H9 (cell line): ENCODE results near the gene MUC2. TPM values are rescaled to one million over a fixed set of nuclear protein-coding genes. Genes with fewer than 3 reads are reported as not detected.

Experiments
- DNase-seq: peaks from one replicate; pipeline ENCODE4 v3.0.0-alpha.2; 2017
- H2AFZ ChIP-seq: one replicate; pipeline ENCODE4 v1.6.1; 2013; ENCODE audit warnings: mild to moderate bottlenecking, low read length, control low read depth, moderate library complexity
- H2AK5ac ChIP-seq: 2 replicates; pipeline ENCODE4 v1.6.1; 2013; ENCODE audit warnings: low read length, control low read depth, mixed read lengths; ENCODE audit not compliant: insufficient read length
- H2BK120ac ChIP-seq: one replicate; pipeline ENCODE4 v1.6.1; 2013; ENCODE audit warnings: low read depth, mild to moderate bottlenecking, low read length, control low read depth, inconsistent platforms; ENCODE audit not compliant: poor library complexity, severe bottlenecking
- H2BK12ac ChIP-seq: 2 replicates; pipeline ENCODE4 v1.6.1; 2013; ENCODE audit warnings: low read length, control low read depth, mixed read lengths, low read depth; ENCODE audit not compliant: insufficient read length
- H2BK15ac ChIP-seq: 2 replicates; pipeline ENCODE4 v1.6.1; 2013; ENCODE audit warnings: low read depth, low read length, control low read depth
- H2BK20ac ChIP-seq: one replicate; pipeline ENCODE4 v1.6.1; 2013; ENCODE audit warnings: low read depth, mild to moderate bottlenecking, low read length, control low read depth, inconsistent platforms; ENCODE audit not compliant: poor library complexity, severe bottlenecking
- H2BK5ac ChIP-seq: 2 replicates; pipeline ENCODE4 v1.6.1; 2013; ENCODE audit warnings: low read length, control low read depth, mixed read lengths; ENCODE audit not compliant: insufficient read length
- H3K14ac ChIP-seq: 2 replicates; pipeline ENCODE4 v1.6.1; 2013; ENCODE audit warnings: low read length, control low read depth; ENCODE audit not compliant: insufficient read depth
- H3K18ac ChIP-seq: 2 replicates; pipeline ENCODE4 v1.6.1; 2013; ENCODE audit warnings: low read depth, mild to moderate bottlenecking, mixed read lengths, low read length, control low read depth; ENCODE audit not compliant: insufficient read length
- H3K23ac ChIP-seq: 2 replicates; pipeline ENCODE4 v1.6.1; 2013; ENCODE audit warnings: low read length, control low read depth, mixed read lengths, low read depth; ENCODE audit not compliant: insufficient read length
- H3K23me2 ChIP-seq: 2 replicates; pipeline ENCODE4 v1.6.1; 2013; ENCODE audit warnings: low read depth, mild to moderate bottlenecking, mixed read lengths, low read length, control low read depth; ENCODE audit not compliant: insufficient read length, poor library complexity, severe bottlenecking
- H3K27ac ChIP-seq: 2 replicates; pipeline ENCODE4 v1.5.1; 2013; ENCODE audit warnings: low read length, control low read depth, mixed read lengths, low read depth; ENCODE audit not compliant: insufficient read length
- H3K27me3 ChIP-seq: 2 replicates; pipeline ENCODE4 v1.6.1; 2013; ENCODE audit warnings: low read length, control low read depth, inconsistent platforms; ENCODE audit not compliant: insufficient read depth
- H3K4ac ChIP-seq: 2 replicates; pipeline ENCODE4 v1.6.1; 2013; ENCODE audit warnings: low read depth, mild to moderate bottlenecking, control low read depth, inconsistent platforms, low read length, moderate library complexity
- H3K4me1 ChIP-seq: 2 replicates; pipeline ENCODE4 v1.6.1; 2013; ENCODE audit warnings: low read length, control low read depth, inconsistent platforms; ENCODE audit not compliant: insufficient read depth
- H3K4me2 ChIP-seq: 2 replicates; pipeline ENCODE4 v1.6.1; 2013; ENCODE audit warnings: low read length, control low read depth, mixed read lengths; ENCODE audit not compliant: insufficient read length, insufficient read depth
- H3K56ac ChIP-seq: 2 replicates; pipeline ENCODE4 v1.6.1; 2013; ENCODE audit warnings: low read depth, mild to moderate bottlenecking, mixed read lengths, low read length, control low read depth; ENCODE audit not compliant: insufficient read length
- H3K79me1 ChIP-seq: 2 replicates; pipeline ENCODE4 v1.6.1; 2013; ENCODE audit warnings: low read depth, mild to moderate bottlenecking, moderate library complexity, low read length, control low read depth, inconsistent platforms; ENCODE audit not compliant: insufficient read depth, poor library complexity, severe bottlenecking
- H3K79me2 ChIP-seq: 2 replicates; pipeline ENCODE4 v1.6.1; 2013; ENCODE audit warnings: low read length, control low read depth, inconsistent platforms; ENCODE audit not compliant: insufficient read depth
- H3K9ac ChIP-seq: 2 replicates; pipeline ENCODE4 v1.6.1; 2013; ENCODE audit warnings: low read length, control low read depth, mixed read lengths; ENCODE audit not compliant: insufficient read length; ENCODE audit errors: extremely low read depth
- H3K9me3 ChIP-seq: one replicate; pipeline ENCODE4 v1.6.1; 2013; ENCODE audit warnings: low read depth, low read length, inconsistent platforms; ENCODE audit not compliant: control insufficient read depth
- H3T11ph ChIP-seq: one replicate; pipeline ENCODE4 v1.6.1; 2013; ENCODE audit warnings: mild to moderate bottlenecking, low read length, control low read depth, inconsistent platforms
- H4K20me1 ChIP-seq: one replicate; pipeline ENCODE4 v1.6.1; 2013; ENCODE audit not compliant: control insufficient read depth, insufficient read length, insufficient read depth
- H4K5ac ChIP-seq: 2 replicates; pipeline ENCODE4 v1.6.1; 2013; ENCODE audit warnings: low read depth, mild to moderate bottlenecking, mixed read lengths, low read length, control low read depth; ENCODE audit not compliant: insufficient read length
- H4K8ac ChIP-seq: replicated peaks from 2 replicates; pipeline ENCODE4 v1.6.1; 2013; ENCODE audit warnings: low read length, control low read depth, mixed read lengths, low read depth; ENCODE audit not compliant: insufficient read length
- H4K91ac ChIP-seq: 2 replicates; pipeline ENCODE4 v1.6.1; 2013; ENCODE audit warnings: low read depth, mild to moderate bottlenecking, moderate library complexity, mixed read lengths, low read length, control low read depth; ENCODE audit not compliant: insufficient read length
- H3K27ac Mint-ChIP-seq, 3 experiments: 2 replicates in 2 of 3; 3 replicates in 1 of 3; pipeline ENCODE4 v1.8.0; 2020 to 2021; ENCODE audit warnings: mixed read lengths in 3 of 3, mild to moderate bottlenecking in 1 of 3, moderate library complexity in 1 of 3
- H3K27me3 Mint-ChIP-seq: 2 replicates; pipeline ENCODE4 v1.8.0; 2021; ENCODE audit warnings: low read depth, mild to moderate bottlenecking, moderate library complexity, mixed read lengths
- H3K36me3 Mint-ChIP-seq, 3 experiments: 2 replicates in 2 of 3; 3 replicates in 1 of 3; pipeline ENCODE4 v1.8.0; 2020 to 2021; ENCODE audit warnings: low read depth in 3 of 3, mixed read lengths in 3 of 3; ENCODE audit not compliant: insufficient read depth in 1 of 3
- H3K4me1 Mint-ChIP-seq, 2 experiments: 2 replicates each; pipeline ENCODE4 v1.8.0; 2020; ENCODE audit warnings: mixed read lengths in 2 of 2
- H3K4me3 Mint-ChIP-seq, 2 experiments: 2 replicates in 1 of 2; 3 replicates in 1 of 2; pipeline ENCODE4 v1.8.0; 2020 to 2021; ENCODE audit warnings: mild to moderate bottlenecking in 2 of 2, mixed read lengths in 2 of 2, moderate library complexity in 1 of 2
- H3K9me3 Mint-ChIP-seq, 2 experiments: 2 replicates in 1 of 2; 3 replicates in 1 of 2; pipeline ENCODE4 v1.8.0; 2020; ENCODE audit warnings: mild to moderate bottlenecking in 2 of 2, mixed read lengths in 2 of 2, moderate library complexity in 1 of 2
- WGBS: extraction: QIAGEN DNeasy Blood & Tissue Kit; methylation state at CpG from one replicate; pipeline ENCODE4 v1.1.7; 2013; ENCODE audit warnings: missing lambda C conversion rate, low lambda C conversion rate, mixed read lengths; ENCODE audit not compliant: insufficient read length; ENCODE audit errors: extremely low coverage; 5-methylcytosine and 5-hydroxymethylcytosine counted together
- total RNA-seq: library from RNA; stranded (reverse); gene quantifications from 2 replicates; pipeline ENCODE4 v1.2.1, GENCODE V29; 2021
- TF ChIP-seq, protein P1 (sequence below): fragments of 200-600 bp; sonication (generic); conservative IDR thresholded peaks from 3 replicates; pipeline ENCODE4 v1.8.0; 2021; ENCODE audit warnings: antibody characterized with exemption, mild to moderate bottlenecking

The MUC2 gene
- total RNA-seq, 1 experiment from 2014 or later, result not detected

DNA sequence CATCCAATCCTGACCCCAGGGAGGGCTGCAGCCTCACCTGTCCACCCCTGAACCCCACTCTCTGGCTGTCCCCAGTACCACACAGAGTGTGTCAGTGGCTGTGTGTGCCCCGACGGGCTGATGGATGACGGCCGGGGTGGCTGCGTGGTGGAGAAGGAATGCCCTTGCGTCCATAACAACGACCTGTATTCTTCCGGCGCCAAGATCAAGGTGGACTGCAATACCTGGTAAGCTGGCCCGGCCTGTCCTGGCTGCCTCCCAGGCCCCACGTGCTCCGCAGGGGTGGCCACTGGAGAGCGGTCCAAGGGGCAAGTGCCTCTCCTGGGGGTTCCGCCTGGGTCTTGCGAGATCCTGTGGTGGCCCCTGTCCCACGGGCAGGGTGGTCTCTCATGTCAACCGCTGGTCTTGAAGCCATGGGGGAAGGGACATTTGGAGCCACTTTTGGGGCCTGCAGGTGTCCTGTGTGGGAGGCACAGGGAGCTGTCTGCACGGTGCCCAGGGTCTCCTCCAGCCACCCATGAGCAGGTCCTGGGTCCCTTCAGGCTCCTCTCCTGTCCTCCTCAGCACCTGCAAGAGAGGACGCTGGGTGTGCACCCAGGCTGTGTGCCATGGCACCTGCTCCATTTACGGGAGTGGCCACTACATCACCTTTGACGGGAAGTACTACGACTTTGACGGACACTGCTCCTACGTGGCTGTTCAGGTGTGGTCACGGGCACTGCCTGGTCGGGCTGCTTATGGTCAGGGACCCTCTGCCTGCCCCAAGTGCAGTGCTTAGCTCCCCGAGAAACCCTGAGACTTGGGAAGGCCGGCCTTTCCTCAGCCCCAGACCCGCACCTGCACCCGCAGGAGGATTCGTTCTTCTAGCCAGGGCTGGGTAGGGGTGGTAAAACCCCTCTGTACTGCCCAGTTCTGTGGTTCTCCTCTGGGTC, 11.8 kb downstream of the MUC2 start:
- no peak overlapping the region for H2AFZ ChIP-seq
- peaks cover 0 to 7% of the 10 kb centered on the region in 2 experiments; a peak in 3 of 5 replicates for H3K9me3 Mint-ChIP-seq
- H3K79me1 ChIP-seq, result no peaks in the 10 kb centered on the region
- no peak overlapping the region for H2BK20ac ChIP-seq
- no peaks in the 10 kb centered on the region for H3K23me2 ChIP-seq
- H4K91ac ChIP-seq, result no peak overlapping the region
- peaks cover 4% of the 10 kb centered on the region for H4K20me1 ChIP-seq
- no peak overlapping the region for H4K5ac ChIP-seq
- no peak overlapping the region for H4K8ac ChIP-seq
- H3K79me2 ChIP-seq, result no peaks in the 10 kb centered on the region
- TF ChIP-seq, protein P1, sequence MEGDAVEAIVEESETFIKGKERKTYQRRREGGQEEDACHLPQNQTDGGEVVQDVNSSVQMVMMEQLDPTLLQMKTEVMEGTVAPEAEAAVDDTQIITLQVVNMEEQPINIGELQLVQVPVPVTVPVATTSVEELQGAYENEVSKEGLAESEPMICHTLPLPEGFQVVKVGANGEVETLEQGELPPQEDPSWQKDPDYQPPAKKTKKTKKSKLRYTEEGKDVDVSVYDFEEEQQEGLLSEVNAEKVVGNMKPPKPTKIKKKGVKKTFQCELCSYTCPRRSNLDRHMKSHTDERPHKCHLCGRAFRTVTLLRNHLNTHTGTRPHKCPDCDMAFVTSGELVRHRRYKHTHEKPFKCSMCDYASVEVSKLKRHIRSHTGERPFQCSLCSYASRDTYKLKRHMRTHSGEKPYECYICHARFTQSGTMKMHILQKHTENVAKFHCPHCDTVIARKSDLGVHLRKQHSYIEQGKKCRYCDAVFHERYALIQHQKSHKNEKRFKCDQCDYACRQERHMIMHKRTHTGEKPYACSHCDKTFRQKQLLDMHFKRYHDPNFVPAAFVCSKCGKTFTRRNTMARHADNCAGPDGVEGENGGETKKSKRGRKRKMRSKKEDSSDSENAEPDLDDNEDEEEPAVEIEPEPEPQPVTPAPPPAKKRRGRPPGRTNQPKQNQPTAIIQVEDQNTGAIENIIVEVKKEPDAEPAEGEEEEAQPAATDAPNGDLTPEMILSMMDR, result no peak
- no peaks in the 10 kb centered on the region for H3K9me3 ChIP-seq
- no peak overlapping the region for H3T11ph ChIP-seq
- H2BK12ac ChIP-seq, result no peak overlapping the region
- WGBS, result no CpG with 5 or more reads among the region's 31 CpGs
- H2BK15ac ChIP-seq, result no peak overlapping the region
- no peak overlapping the region for H2BK120ac ChIP-seq
- no peak for DNase-seq
- H3K27ac ChIP-seq, result no peak overlapping the region
- no peak overlapping the region for H3K4ac ChIP-seq
- no peak overlapping the region for H3K9ac ChIP-seq
- H3K27me3 Mint-ChIP-seq, result no peaks in the 10 kb centered on the region; the same call in 1 of the 2 replicates
- H2AK5ac ChIP-seq, result no peak overlapping the region
- H3K23ac ChIP-seq, result no peak overlapping the region
- no peak overlapping the region for H2BK5ac ChIP-seq
- H3K36me3 Mint-ChIP-seq, result no peaks in the 10 kb centered on the region
- H3K56ac ChIP-seq, result no peak overlapping the region
- no peaks in the 10 kb centered on the region for H3K27me3 ChIP-seq
- H3K4me2 ChIP-seq, result no peak overlapping the region
- no peak overlapping the region for H3K4me3 Mint-ChIP-seq
- H3K27ac Mint-ChIP-seq, result no peak overlapping the region
- H3K4me1 Mint-ChIP-seq, result no peaks in the 10 kb centered on the region
- no peaks in the 10 kb centered on the region for H3K4me1 ChIP-seq
- H3K18ac ChIP-seq, result no peak overlapping the region
- no peak overlapping the region; the same call in 1 of the 2 replicates for H3K14ac ChIP-seq
